Measurements from ENCODE around the gene OTUB2.

DNA sequence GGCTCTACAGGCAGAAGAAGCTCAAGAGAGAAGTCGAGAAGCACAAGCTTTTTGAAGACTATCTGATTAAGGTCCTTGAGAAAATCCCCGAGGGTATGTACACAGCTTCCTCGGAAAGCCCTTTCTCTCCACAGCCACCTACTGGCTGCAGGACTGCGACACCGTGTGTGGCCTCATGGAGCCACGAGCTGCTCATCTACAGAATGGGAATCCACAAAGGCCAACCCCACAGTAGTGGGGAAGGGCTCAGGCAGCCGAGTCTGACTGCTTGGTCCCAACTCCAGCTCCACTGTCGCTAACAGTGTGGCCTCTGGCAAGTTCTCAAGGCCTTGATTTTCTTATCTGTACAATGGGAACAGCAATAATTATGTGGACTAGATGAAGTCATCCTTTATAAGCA, 26.6 kb upstream of the OTUB2 start:
- TF ChIP-seq, protein P1, sequence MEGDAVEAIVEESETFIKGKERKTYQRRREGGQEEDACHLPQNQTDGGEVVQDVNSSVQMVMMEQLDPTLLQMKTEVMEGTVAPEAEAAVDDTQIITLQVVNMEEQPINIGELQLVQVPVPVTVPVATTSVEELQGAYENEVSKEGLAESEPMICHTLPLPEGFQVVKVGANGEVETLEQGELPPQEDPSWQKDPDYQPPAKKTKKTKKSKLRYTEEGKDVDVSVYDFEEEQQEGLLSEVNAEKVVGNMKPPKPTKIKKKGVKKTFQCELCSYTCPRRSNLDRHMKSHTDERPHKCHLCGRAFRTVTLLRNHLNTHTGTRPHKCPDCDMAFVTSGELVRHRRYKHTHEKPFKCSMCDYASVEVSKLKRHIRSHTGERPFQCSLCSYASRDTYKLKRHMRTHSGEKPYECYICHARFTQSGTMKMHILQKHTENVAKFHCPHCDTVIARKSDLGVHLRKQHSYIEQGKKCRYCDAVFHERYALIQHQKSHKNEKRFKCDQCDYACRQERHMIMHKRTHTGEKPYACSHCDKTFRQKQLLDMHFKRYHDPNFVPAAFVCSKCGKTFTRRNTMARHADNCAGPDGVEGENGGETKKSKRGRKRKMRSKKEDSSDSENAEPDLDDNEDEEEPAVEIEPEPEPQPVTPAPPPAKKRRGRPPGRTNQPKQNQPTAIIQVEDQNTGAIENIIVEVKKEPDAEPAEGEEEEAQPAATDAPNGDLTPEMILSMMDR (IDR thresholded peaks at IDR 0.05), result no peak
- no peak for TF ChIP-seq EP300 (IDR thresholded peaks at IDR 0.05)
